Lung (tissue), 12 donors: Measurements from ENCODE around the gene PARD3. TPM values are rescaled to one million over a fixed set of nuclear protein-coding genes. Genes with fewer than 3 reads are reported as not detected.
"Not testable (repeated sequence)": the region's sequence is repeated elsewhere in the genome, so short reads cannot be mapped to it uniquely, and the experiment has no call there.

Experiments used
- ATAC-seq: fragments of 200-7000 bp; cut with Tn5 transposase; one replicate; pipeline ENCODE4 v1.9.1; 2020; ENCODE audit warnings: moderate number of reproducible peaks; ENCODE audit not compliant: insufficient read depth, low FRiP score
- DNase-seq, 3 donors: peaks; one replicate each; pipeline ENCODE4 v3.0.0-alpha.2; 2013 to 2017
- H3K27ac ChIP-seq, 2 donors: one replicate each; pipeline ENCODE4 v1.5.1; 2013; ENCODE audit warnings: mild to moderate bottlenecking in 2 of 2, moderate library complexity in 2 of 2, control low read depth in 1 of 2, inconsistent platforms in 1 of 2, low read depth in 1 of 2, low read length in 1 of 2
- H3K27me3 ChIP-seq, 3 donors: one replicate each; pipeline ENCODE4 v1.5.1; 2013; ENCODE audit warnings: low read length in 2 of 3; ENCODE audit not compliant: control insufficient read depth in 3 of 3, insufficient read depth in 3 of 3
- H3K36me3 ChIP-seq, 4 donors: one replicate each; pipeline ENCODE4 v1.5.1; 2013; ENCODE audit warnings: low read length in 4 of 4, mild to moderate bottlenecking in 1 of 4, moderate library complexity in 1 of 4; ENCODE audit not compliant: control insufficient read depth in 4 of 4, insufficient read depth in 4 of 4
- H3K4me1 ChIP-seq, 5 donors: one replicate each; pipeline ENCODE4 v1.5.1; 2013; ENCODE audit warnings: low read length in 5 of 5, mild to moderate bottlenecking in 2 of 5, moderate library complexity in 1 of 5; ENCODE audit not compliant: control insufficient read depth in 5 of 5, insufficient read depth in 5 of 5
- H3K4me3 ChIP-seq: one replicate; pipeline ENCODE4 v1.5.1; 2013; ENCODE audit warnings: mild to moderate bottlenecking, control low read depth, moderate library complexity
- H3K9ac ChIP-seq, 2 donors: one replicate each; pipeline ENCODE4 v1.5.1; 2013; ENCODE audit warnings: low read length in 2 of 2, control low read depth in 1 of 2; ENCODE audit not compliant: insufficient read depth in 1 of 2
- H3K9me3 ChIP-seq, 4 donors: one replicate each; pipeline ENCODE4 v1.5.1; 2013; ENCODE audit warnings: low read length in 3 of 4, mild to moderate bottlenecking in 1 of 4, moderate library complexity in 1 of 4; ENCODE audit not compliant: control insufficient read depth in 4 of 4, insufficient read depth in 3 of 4
- CTCF ChIP-seq: IDR thresholded peaks from 2 replicates; pipeline ENCODE4 v1.5.1; 2012; ENCODE audit warnings: mild to moderate bottlenecking; ENCODE audit errors: control extremely low read depth, extremely low read depth
- WGBS, 2 donors: extraction: QIAGEN DNeasy Blood & Tissue Kit; methylation state at CpG; one replicate each; pipeline ENCODE4 v1.1.7; 2013; 5-methylcytosine and 5-hydroxymethylcytosine counted together
- polyA plus RNA-seq, 2 donors: library from polyadenylated mRNA; stranded (reverse); fragments of 200-250 nt; gene quantifications; one replicate each; pipeline ENCODE4 v1.2.1, GENCODE V29; 2013
- total RNA-seq, 2 donors: library from RNA; depleted of rRNA in 1 of 2; stranded (reverse); fragments of >200 nt in 1 of 2; gene quantifications; one replicate each; pipeline ENCODE4 v1.2.1, GENCODE V29; 2014 to 2021
- donor health status: control.
- donor health status: control.
- donor health status: Bipolar disorder and iron deficiency.
- donor health status: healthy.
- donor health status: DM: yes; HTN: yes; CAD: no.

PARD3 gene
- total and polyA plus RNA-seq, 4 donors = 10.3 to 69.2 (median 27.6) TPM

GRCh38 chr10:34274906-34275305, 540.2 kb downstream of the PARD3 start:
- no peaks in the 10 kb centered on the region for H3K9me3 ChIP-seq
- H3K27ac ChIP-seq = no peak overlapping the region
- no peaks in the 10 kb centered on the region for H3K27me3 ChIP-seq
- WGBS, 2 donors = 93 to 96% methylated on average over 3 of the region's 3 CpGs
- no peak overlapping the region for H3K9ac ChIP-seq
- H3K36me3 ChIP-seq = no peaks in the 10 kb centered on the region
- ATAC-seq = no peak
- H3K4me3 ChIP-seq = no peak overlapping the region
- TF ChIP-seq CTCF = no peak
- no peaks in the 10 kb centered on the region for H3K4me1 ChIP-seq
- DNase-seq = no peak

GRCh38 chr10:34273340-34273739, 541.8 kb downstream of the PARD3 start:
- Histone ChIP-seq H3K36me3 (peaks cover 0 to 6% (median 0%) of the 10 kb centered on the region in 4 donors), H3K4me3 (no peak overlapping the region), H3K9me3 (no peaks in the 10 kb centered on the region), H3K27me3 (no peaks in the 10 kb centered on the region), H3K9ac (no peak overlapping the region), H3K4me1 (no peaks in the 10 kb centered on the region), H3K27ac (no peak overlapping the region)
- no peak for DNase-seq
- WGBS, 2 donors = 96% methylated on average over 1 of the region's 1 CpG
- no peak for TF ChIP-seq CTCF
- ATAC-seq = no peak

GRCh38 chr10:34272316-34272715, 542.8 kb downstream of the PARD3 start:
- H3K27ac ChIP-seq = no peak overlapping the region
- TF ChIP-seq CTCF = no peak
- no peak overlapping the region for H3K9ac ChIP-seq
- H3K9me3 ChIP-seq = no peaks in the 10 kb centered on the region
- H3K27me3 ChIP-seq = no peaks in the 10 kb centered on the region
- H3K4me3 ChIP-seq = no peak overlapping the region
- WGBS, 2 donors = 93 to 95% methylated on average over 3 of the region's 3 CpGs
- no peaks in the 10 kb centered on the region for H3K4me1 ChIP-seq
- no peak for DNase-seq
- no peak for ATAC-seq
- peaks cover 0 to 6% (median 0%) of the 10 kb centered on the region in 4 donors for H3K36me3 ChIP-seq

DNA sequence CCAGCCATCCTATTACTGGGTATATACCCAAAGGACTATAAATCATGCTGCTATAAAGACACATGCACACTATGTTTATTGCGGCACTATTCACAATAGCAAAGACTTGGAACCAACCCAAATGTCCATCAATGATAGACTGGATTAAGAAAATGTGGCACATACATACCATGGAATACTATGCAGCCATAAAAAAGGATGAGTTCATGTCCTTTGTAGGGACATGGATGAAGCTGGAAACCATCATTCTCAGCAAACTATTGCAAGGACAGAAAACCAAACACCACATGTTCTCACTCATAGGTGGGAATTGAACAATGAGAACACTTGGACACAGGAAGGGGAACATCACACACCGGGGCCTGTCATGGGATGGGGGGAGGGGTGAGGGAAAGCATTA, 546.7 kb downstream of the PARD3 start:
- H3K9me3 ChIP-seq, H3K27me3 ChIP-seq, H3K9ac ChIP-seq, H3K36me3 ChIP-seq, DNase-seq, ATAC-seq, H3K27ac ChIP-seq, H3K4me3 ChIP-seq, H3K4me1 ChIP-seq: not testable (repeated sequence)
- 98 to 100% methylated on average over 1 to 2 of the region's 2 CpGs for WGBS, 2 donors
